ENCODE results near the gene KIRREL3.

GRCh38 chr11:126747315-126747714 is 253.3 kb downstream of the KIRREL3 start:
- TF ChIP-seq SUZ12 (IDR thresholded peaks at IDR 0.05; ENCODE audit: extremely low read depth, insufficient read depth, insufficient read length) (no peak), ZNF274 (IDR thresholded peaks at IDR 0.05; ENCODE audit: low read depth, low read length) (no peak)

Data from NT2/D1 (cell line).